Omental fat pad (tissue), 4 donors: Measurements from ENCODE around the gene WEE2. TPM values are rescaled to one million over a fixed set of nuclear protein-coding genes. Genes with fewer than 3 reads are reported as not detected.

ENCODE experiments used
- ATAC-seq: fragments of 150-250 bp; one replicate; pipeline ENCODE4 v1.9.1; 2016; ENCODE audit warnings: mild to moderate bottlenecking, moderate library complexity; ENCODE audit not compliant: low FRiP score
- DNase-seq: peaks from one replicate; pipeline ENCODE4 v3.0.0-alpha.2; 2019; ENCODE audit warnings: low spot score
- total RNA-seq, 4 donors: library from RNA; depleted of rRNA; stranded (reverse); fragments of >200 nt; gene quantifications; one replicate each; pipeline ENCODE4 v1.1.0, GENCODE V29; 2016
- TF ChIP-seq, protein P1 (sequence below), 3 donors: fragments of 450-650 bp; IDR thresholded peaks; one replicate each; pipeline ENCODE4 v1.5.1; 2016 to 2017; ENCODE audit warnings: antibody characterized with exemption in 3 of 3, mild to moderate bottlenecking in 3 of 3, moderate library complexity in 2 of 3

WEE2 gene
- total RNA-seq, 4 donors from 2014 or later, result 0.79 TPM; not detected in 3

GRCh38 chr7:141675436-141676215, 32.5 kb upstream of the WEE2 start:
- no peak for ATAC-seq
- TF ChIP-seq, protein P1, sequence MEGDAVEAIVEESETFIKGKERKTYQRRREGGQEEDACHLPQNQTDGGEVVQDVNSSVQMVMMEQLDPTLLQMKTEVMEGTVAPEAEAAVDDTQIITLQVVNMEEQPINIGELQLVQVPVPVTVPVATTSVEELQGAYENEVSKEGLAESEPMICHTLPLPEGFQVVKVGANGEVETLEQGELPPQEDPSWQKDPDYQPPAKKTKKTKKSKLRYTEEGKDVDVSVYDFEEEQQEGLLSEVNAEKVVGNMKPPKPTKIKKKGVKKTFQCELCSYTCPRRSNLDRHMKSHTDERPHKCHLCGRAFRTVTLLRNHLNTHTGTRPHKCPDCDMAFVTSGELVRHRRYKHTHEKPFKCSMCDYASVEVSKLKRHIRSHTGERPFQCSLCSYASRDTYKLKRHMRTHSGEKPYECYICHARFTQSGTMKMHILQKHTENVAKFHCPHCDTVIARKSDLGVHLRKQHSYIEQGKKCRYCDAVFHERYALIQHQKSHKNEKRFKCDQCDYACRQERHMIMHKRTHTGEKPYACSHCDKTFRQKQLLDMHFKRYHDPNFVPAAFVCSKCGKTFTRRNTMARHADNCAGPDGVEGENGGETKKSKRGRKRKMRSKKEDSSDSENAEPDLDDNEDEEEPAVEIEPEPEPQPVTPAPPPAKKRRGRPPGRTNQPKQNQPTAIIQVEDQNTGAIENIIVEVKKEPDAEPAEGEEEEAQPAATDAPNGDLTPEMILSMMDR (IDR thresholded peaks at IDR 0.05), result no peak
- DNase-seq, result no peak

DNA sequence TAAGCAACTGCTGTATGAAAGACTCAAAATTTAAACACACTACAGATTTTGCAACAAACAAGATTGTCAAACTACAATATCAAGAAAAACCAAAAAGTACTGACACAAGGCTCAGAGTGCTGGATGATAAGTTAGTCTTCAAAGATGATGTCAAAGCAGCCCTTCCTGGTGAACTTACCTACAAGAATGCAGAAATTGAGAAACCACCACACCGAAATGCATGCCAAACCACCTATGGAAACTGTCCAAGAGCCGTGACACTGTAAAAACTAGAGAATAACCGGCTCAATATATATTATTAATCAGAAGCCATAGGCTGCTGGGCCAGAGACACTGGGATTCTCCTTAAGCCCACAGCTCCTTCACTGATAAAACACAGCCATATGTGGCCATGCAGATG, 31.5 kb upstream of the WEE2 start:
- TF ChIP-seq, protein P1 (IDR thresholded peaks at IDR 0.05), result no peak
- DNase-seq, result no peak
- no peak for ATAC-seq

- ATAC-seq (no peak), DNase-seq (no peak)
- TF ChIP-seq, protein P1 (IDR thresholded peaks at IDR 0.05), result no peak
Measured at GRCh38 chr7:141679014-141679413, 29.1 kb upstream of the WEE2 start.

DNA sequence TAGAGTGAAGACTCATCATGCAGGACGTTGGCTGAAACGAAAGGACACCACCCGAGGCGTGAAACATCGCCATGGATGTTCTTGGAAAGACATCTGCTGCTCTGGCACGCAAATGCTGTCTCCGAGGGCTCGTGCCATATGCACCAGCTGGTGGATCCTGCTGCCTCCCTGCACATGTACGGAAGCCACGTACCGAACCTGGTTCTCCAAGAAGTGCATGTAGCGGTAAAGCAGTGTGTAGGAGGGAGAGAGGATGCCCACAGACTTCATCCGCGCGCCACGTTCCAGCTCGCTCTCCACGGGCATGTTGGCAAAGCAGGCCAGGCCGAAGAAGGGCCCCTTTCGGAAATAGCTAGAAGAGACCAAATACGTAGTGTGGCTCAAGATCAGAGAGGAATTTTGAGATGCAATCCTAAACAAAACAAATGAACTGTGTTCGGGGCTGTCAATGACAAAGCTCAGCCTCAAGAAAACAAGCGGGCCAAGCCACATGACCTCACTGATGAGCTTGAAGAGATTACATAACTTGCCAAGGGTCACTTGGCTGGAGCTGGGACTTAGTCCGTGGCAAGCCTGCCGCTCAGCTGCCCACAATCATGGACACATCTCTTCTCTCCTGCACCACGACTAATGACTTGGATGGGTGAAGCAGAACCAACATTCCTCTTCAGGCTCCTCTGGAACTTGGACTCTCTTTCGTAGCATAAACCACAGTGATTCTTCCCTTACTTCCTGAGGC, 22.7 kb upstream of the WEE2 start:
- ATAC-seq (no peak), DNase-seq (no peak)
- TF ChIP-seq, protein P1 (IDR thresholded peaks at IDR 0.05), result no peak

DNA sequence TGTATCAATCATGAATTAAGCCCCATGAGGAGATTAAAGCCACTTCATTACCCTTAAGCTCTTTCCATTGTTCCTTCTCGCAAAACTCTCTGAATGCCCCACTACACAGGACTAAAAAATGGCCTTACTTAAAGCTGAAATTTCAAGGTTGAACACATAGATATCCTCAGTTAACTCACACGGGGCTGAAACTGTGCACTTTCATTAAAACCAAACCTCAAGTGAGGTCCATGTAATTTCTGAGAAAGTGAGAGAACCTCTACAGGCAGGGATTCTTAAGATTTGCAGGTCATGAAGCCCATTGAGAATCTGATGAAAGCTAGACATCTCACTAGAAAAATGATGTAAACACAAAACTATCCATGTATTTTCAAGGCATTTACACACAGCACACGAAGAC, 22.1 kb upstream of the WEE2 start:
- DNase-seq (no peak), ATAC-seq (no peak)
- TF ChIP-seq, protein P1 (IDR thresholded peaks at IDR 0.05), result no peak

- DNase-seq, result no peak
- TF ChIP-seq, protein P1 (IDR thresholded peaks at IDR 0.05), result no peak
- no peak for ATAC-seq
Measured at GRCh38 chr7:141686670-141687069, 21.5 kb upstream of the WEE2 start.
